Measurements from ENCODE around the gene SEC22A. TPM values are rescaled to one million over a fixed set of nuclear protein-coding genes. Genes with fewer than 3 reads are reported as not detected.

SEC22A gene
- polyA plus RNA-seq, 10 donors, result 12.6 to 20.5 (median 15.7) TPM

DNA sequence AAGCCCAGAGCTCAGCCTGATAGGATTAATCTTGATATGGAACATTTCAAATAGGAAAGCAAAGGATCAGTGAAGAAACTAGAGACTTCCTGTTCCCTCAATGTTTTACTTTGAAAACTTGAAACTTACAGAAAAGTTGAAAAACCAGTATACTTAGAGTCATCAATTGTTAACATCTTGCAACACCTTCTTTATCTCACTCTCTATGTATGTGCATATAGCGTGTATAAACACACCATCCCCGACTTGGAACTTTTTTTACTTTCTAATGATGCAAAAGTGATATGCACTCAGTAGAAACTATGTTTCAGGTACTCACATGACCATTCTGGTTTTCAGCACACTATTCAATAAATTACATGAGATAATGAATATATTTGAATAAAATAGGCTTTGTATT lies 60.5 kb downstream of the SEC22A start:
- no peak for DNase-seq

DNA sequence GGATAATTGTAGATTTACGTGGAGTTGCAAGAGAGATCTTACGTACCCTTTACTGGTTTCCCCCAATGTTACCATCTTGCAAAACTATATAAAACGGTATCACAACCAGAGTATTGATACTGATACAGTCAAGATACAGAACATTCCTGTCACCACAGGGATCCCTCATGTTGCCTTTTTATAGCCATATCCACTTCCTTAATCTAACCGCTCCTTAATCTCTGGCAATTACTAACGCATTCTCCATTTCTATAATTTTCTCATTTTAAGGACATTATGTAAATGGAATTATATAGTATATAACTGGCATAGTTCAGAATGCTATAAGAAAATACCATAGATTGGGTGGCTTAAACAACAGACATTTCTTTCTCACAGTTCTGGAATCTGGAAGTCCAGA lies 61.1 kb downstream of the SEC22A start:
- DNase-seq, result no peak

DNA sequence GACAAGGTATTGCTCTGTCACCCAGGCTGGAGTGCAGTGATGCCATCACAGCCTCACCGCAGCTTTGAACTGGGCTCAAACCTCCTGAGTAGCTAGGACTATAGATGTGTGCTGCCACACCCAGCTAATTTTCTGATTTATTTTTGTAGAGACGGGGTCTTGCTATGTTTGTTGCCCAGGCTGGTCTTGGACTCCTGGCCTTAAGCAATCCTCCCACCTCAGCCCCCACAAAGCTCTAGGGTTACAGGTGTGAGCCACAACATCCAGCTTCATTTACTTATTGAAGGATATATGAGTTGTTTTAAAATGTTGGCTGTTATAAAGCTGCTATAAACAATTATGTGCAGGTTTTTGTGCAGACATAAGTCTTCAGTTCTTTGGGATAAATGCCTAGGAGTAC lies 62.2 kb downstream of the SEC22A start:
- DNase-seq, result no peak

DNA sequence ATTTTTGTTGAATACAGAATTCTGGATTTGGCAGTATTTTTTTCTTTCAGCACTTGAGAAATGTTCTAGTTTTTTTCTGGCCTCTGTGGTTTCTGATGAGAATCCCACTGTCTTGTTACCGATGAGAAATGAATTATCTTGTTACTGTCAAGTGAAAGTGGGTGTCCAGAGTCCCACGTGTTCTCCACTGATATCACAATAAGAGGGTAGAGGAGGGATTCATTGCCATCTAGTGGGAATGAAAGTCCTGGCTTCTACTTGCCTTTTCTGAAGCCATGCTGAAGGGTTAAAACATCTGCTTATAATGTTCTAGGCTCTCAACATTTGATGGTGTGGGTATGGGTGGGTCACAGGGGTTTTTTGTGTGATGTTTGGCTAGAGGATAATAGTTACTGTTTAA lies 66.1 kb downstream of the SEC22A start:
- DNase-seq, result no peak

DNA sequence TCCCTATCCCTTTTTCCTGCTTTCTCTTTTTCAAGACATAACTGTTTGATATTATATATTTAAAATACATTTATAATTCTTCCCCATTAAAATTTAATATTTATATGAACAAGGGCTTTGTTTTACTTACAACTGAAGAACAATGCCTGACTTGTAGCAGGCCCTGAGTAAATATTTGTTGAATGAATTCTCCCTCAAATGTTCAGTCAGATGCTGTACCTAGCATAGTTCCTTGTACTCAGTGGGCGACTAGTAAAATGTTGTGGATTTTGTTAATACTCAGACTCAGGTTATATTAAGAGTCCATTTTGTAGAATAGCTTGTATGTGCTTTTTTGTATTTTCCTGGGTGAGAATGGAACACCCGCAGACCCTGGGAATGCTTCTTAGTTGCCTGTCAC lies 69.1 kb downstream of the SEC22A start:
- DNase-seq, result no peak

DNA sequence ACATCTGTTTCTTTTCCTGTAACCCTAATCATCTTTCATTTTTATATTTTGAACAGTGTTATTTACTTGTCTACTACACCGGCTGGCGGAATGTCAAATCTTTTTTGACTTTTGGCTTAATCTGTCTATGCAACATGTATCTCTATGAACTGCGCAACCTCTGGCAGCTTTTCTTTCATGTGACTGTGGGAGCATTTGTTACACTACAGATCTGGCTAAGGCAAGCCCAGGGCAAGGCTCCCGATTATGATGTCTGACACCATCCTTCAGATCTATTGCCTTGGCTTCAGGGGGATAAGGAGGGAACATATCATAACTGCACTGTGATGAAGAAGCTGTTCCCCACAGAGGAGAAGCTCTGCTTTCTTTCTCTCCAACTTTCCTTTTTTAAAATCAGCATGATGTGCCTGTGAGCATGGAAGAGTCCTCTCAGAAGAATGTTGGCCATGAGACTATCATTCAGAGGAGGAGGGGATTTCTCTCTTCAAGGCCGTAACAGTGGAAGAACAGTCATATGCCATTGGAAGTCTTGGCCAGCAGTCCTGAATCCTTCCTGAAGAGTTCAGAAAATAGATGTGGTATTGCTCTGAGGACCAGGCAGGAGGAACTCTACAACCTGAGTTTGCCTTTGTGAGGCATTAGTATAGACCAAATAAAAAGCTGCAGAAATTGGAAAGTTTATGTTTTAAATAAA lies 69.9 kb downstream of the SEC22A start:
- peak; percentile 11 to 61 (median 23) for DNase-seq

DNA sequence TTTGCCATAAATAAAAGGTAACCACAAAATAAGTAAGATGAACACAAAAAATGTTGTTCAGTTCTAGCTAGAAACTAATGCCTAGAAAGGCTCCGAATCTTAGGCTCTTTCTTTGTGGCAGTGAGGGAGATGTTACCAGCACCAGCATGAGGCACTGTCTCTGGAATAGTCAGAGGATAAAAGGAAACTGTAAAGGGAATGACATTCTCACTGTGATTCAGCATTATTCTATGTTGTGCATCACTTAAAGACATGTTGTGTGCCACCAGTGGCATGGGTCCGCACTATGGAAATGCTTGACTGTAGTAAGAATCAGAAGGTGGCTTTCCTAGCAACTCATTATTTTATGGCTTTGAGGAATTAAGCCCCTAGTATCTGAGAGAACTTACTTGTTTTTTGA lies 70.8 kb downstream of the SEC22A start:
- no peak for DNase-seq

DNA sequence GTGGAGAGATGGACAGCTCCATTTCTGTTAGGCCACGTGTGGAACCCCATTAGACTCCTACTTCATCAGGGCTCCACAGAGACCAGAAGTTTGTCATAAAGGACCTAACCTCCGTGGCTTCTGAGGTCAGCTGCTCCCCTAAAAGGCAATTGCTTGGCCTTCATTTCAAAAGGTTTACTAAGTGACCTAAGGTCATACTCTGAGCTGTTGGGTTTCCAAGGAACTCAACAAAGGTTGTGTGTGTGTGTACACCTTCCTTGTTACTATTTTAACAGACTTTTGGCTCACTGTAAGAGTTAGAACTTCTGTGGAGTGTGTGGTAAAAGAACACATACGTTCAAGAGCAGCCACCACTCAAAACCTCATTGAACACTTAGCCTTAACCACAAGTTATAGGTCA lies 73.9 kb downstream of the SEC22A start:
- DNase-seq, result no peak

DNA sequence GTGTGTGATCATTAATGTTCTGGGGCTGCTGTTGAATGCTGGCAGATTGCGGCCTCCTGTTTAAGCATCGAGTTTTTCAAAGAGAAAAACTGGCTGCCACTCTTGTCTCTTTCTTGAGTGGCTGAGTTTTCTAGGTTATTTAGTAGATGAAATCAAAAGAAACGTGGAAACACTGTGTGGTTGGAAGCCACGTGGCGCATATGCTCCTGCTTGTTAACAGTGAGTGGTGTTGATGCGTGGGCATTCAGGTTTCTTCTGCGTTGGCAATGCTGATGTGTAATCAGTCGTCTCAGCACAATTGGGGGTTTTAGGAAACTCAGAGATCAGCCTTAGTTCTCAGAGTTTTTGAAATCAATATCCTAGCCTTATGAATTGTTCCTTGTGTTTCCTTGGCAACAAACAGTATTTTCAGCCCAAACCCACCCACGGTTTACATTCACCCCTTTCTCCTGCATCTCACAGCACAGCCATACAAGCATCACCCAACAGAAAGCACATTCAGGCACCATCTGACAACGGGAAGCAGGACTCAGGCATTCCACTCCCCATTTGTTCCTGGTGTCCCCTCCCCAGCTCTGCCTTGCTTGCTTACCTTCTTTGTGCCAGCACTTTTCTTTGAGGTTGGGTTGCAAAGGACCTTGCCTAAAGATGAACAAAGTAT lies 74.7 kb downstream of the SEC22A start:
- no peak for DNase-seq

DNA sequence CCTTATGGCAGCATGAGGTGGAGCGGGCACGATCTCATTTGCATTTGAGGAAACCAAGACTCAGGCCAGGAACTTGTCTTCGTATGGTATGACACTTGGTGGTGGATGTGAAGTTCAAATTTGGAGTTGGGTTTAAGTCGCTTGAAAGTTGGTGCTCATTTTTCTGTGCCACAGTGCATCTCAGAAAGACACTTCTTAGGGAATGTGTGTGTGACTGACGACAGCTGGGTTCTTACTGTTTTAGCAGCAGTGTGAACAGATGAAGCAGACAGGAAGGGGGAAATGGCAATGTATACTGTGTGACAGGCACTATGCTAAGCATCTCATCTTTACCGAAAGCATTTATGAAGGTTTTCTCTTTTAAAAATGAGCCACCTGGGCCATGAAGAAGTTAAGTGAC lies 75.4 kb downstream of the SEC22A start:
- no peak for DNase-seq

DNA sequence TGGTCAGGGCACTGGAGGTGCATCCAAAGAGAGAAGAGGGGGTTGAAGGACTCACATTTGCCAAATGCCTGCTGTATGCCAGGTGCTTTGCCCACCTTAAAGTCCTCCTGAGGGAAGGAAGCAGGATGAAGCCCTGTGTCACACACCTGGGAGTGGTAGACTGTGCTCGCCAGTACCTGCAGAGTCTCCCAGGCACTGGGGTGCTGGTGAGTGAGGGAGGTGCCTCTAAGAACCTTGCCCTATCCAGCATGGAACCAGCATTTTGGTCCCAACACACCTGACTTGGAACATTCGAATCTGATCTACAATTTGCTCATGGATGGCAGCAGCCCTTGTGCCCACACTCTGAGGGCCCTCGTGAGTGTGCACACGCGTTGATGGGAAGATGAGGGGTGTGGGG lies 76.7 kb downstream of the SEC22A start:
- DNase-seq, result no peak

DNA sequence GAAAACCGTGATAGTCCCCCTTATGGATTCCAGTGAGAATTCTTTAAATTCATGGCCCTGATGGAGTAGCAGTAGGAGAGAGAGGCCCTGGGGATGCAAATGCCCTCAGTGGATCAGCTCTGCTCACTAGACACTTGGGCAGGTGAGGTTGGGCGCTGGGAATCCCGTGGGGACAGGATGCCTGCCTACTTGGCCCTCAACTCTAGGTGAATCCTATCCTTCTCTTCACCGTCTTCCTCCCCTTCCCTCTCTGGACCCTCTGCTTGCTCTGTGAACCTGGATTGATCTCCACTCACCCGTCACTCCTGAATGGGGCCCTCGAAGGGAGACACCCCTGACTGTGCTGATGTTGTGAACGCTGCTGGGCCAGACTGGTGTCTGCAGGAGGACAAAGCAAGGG lies 77.4 kb downstream of the SEC22A start:
- no peak for DNase-seq

DNA sequence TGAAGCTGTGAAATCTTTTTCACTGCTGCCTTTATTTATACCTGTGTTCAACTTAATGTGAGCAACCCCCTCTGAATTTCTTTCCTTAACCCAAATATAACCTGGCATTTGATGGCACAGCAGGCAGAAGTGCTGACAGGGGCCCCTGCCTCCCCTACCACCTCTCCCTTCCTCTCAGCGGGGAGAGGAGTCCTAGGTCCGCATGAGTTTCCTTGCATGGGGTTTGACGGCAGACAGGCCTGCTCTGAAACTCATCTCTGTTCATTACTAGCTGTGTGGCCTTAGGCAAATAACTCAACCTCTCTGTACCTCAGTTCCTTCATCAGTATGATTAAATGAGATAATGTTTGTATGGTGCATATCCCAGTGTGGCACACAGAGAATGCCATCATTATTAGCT lies 79.7 kb downstream of the SEC22A start:
- no peak for DNase-seq

DNA sequence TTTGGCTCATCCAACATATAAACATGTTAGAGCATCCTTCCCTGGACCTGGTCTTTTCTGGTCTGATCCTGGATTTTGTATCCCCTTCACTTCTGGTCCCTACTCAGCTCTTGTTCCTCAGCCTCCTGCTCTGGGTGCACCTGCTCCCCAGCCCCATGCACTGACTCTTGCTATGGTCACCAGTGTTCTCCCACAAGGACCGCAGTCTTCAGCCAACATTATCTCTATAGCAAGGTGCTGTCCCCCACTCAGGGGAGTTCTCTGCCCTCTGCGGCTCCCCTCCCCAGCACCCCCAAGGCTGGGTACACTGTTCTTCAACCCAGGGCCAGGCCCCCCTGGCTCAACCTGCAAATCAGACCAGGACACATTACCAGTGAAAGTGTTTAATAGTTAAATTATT lies 80.2 kb downstream of the SEC22A start:
- no peak for DNase-seq

DNA sequence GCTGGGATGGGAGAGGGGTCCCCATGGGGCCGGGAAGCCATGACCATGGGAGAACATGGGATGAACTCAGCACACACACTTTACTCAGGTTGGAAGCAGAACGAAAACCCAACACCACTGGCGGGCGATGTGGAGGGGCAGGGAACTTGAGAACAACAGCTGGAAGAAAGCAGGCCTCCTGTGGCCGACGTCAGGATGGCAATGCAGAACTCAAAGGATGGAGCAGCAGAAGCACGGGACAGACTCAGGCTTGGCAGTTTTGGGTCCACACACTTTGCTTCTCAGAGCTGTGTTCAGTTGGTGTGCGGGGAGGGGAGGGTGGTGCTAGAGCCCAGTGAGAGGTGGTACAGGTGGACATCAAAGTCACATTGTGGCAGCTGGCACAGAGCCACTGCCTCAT lies 80.7 kb downstream of the SEC22A start:
- no peak for DNase-seq

DNA sequence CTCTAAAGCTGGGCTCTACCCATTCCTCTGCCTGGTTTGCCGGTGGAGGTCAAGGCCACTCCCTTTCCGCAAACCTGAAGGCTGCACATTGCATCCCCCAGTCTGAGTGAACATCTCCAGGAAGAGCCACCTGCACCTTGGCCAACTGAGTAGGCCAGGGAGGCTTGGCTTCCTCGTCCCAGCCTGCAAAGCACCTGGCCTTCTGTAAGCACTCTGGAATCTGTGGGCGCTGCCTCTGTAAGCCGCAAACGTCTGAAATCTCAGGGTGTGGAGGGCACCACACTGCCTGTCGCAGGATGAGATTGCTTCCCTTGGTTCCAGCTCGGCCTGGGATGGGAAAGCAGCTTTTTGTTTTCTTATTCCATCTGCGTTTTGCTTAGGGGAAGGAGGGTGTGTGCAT lies 81.3 kb downstream of the SEC22A start:
- DNase-seq, result no peak

DNA sequence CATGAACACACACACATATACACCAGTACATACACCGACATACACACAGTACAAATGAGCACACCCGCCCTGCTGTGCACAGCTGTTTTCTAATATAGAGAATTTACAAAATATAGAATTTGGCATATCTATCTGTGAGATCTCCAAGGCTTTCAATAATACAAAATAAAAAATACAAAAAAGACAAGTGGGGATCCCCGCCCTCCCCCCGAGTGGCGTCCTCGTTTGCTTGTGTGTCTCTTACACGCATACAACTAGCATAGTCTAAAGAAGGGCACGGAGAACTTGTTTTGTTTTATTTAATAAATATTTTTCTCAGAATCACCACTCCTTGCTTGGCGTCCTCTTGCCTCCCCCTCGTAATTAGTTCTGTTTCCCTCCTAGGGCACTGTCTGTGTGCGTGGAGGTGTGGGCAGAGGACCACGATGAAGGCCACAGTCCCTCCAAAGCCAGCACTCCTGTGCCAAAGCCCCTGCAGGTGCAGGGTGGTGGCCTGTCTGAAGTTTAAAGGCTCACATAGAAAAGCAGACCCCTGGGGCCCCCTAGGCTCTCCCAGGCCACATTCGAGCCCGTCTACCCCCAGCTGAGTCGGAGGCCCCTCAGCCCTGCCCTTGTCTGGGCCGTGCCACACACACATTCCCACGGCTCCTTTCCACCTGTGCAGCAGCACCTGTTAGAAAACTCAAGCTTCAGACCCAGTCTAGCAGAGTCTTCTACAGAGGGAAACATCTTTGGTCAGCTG lies 82.1 kb downstream of the SEC22A start:
- no peak for DNase-seq

DNA sequence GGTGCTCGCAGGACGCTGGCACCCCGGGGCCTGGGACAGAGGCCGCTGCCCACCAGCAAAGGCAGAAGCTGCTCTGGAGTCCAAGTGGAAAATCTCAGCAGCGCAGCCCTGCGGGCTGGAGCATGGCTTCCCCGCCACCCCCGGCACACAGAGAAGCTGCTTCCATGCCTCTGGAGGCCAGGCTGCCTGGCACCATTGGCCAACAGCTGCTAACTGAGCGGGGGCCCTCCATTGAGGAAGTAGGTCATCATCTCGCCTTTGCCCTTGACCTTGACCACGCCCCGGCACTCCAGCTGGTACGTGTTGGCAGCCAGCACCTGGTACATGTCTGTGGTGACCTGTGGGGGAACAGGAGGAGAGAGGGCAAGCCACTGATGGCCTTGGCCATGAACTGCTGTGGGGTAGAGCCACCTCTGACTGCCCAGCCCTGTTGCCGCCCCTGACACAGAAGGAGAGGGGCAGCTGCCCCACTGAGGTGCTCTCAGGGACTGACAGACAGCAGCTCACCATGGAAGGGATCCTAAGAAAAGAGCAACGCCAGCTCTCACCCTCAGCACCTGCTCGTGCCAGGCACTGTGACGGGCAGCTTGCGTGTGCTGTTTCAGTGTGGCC lies 82.8 kb downstream of the SEC22A start:
- DNase-seq, result no peak

DNA sequence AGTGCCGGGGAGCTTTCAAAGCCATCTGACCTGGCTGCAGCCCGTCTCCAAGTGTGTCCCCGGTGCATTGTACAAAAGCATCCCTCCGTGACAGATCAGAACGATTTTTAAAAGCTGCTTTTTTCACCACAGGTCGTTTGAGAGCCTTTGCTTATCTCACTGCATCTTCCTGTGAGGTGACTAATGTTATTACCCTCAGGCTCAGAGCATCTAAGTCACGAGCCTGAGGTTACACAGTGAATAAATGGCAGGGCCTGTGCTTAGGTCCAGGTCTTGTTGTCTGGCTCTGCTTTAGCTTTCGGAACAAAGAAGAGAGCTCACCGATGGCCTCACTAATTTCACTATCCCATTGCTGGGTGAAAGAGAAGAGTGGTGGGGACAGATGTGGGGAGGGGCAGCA lies 83.3 kb downstream of the SEC22A start:
- DNase-seq, result no peak

DNA sequence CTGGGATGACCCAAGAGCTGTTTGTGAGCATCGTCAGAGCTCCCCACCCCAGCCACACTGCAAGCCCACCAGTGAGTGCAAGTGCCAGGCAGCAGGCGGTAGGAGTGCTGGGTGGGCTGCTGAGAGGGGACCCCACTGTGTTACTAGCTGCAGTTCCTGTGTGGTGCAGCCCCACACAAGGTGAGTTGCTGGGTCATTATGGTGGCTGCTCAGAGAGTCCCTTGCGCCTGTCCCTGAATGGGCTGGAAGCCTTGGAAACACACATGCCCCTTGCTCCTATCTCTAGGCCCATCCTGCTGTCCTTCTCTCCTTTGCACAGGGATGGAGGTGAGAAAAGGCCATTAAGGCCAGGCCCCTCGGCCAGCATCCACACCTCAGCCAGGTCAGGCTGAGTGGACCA lies 83.7 kb downstream of the SEC22A start:
- DNase-seq, result no peak

DNA sequence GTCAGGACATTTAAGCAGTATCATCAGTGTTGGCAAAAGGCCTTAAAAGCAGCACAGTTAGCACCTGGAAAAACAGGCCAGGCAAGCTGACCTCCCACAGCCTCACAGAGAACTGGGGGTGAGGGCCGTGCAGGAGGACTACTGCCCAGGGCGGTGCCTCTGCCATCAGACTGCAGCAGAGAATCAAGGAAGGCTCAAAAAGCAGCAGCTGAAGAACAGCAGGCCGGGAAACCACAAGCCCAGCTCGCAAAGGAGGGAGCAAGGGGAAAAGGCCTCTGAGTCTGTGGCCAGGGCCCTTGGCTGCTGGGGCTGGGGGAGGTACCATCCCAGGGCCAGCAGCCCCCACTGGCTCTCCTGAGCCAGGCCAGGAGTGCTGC lies 84.2 kb downstream of the SEC22A start:
- no peak for DNase-seq

DNA sequence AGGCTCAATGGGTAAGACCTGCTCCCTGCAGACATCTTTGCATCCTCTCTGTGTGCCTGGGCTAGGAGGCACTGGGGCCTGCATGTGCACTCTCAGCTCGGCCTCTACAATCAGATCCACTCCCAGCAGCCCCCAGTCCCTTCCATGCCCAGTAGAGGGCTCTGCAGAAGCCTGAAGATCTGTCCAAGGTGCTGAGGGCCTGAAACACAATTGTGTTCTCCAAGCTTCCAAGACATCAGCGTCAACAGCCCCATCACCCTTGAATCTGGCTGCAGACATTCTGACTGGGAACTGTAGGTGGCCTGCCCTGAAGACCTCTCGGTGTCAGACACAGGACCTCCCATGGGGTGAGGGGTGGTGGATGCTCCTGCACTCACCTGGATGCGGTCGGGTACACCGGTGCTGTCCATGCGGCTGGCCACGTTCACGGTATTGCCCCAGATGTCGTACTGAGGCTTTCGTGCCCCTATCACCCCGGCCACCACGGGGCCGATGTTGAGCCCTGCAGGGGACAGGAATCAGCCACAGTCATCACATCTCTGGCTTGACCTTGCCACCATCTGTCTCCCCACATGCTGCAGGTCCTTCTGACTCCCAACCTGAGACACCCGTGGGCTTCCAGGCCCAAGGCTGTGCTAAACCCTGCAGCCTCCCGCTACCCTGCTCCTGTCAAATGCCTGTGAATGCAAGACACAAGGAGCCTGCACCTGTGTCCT lies 84.7 kb downstream of the SEC22A start:
- peak; percentile 23 to 68 (median 36) for DNase-seq

Measured in muscle of back (tissue), 11 donors.